HL-60 (cell line): ENCODE results near the gene BHMT.
"Not testable (repeated sequence)": the region's sequence is repeated elsewhere in the genome, so short reads cannot be mapped to it uniquely, and the experiment has no call there.

ENCODE experiments used
- DNase-seq, 2 experiments: peaks; one replicate each; pipeline ENCODE4 v3.0.0-alpha.2; 2010 to 2020; ENCODE audit warnings: low read depth in 1 of 2, low spot score in 1 of 2
- H3K27ac ChIP-seq: fragments of 250-450 bp; sonication (Bioruptor Pico); replicated peaks from 2 replicates; pipeline ENCODE4 v1.5.1; 2020; ENCODE audit warnings: mild to moderate bottlenecking, moderate library complexity
- H3K27me3 ChIP-seq: fragments of 250-450 bp; sonication (Bioruptor Pico); 2 replicates; pipeline ENCODE4 v1.5.1; 2021; ENCODE audit warnings: mild to moderate bottlenecking, moderate library complexity; ENCODE audit not compliant: insufficient read depth, poor library complexity, severe bottlenecking
- H3K4me3 ChIP-seq: replicated peaks from 2 replicates; pipeline ENCODE4 v1.5.1; 2011; ENCODE audit warnings: mild to moderate bottlenecking, control low read depth, low read length; ENCODE audit not compliant: insufficient read depth
- CTCF ChIP-seq: IDR thresholded peaks from one replicate; pipeline ENCODE4 v1.5.1; 2011; ENCODE audit warnings: low read length, control low read depth, inconsistent platforms; ENCODE audit not compliant: insufficient read depth
- GABPA ChIP-seq: IDR thresholded peaks from 2 replicates; pipeline ENCODE4 v1.6.1; 2012; ENCODE audit warnings: low read depth
- POLR2AphosphoS5 ChIP-seq: IDR thresholded peaks from 2 replicates; pipeline ENCODE4 v1.6.1; 2012; ENCODE audit warnings: low read depth
- SPI1 ChIP-seq: IDR thresholded peaks from 2 replicates; pipeline ENCODE4 v1.6.1; 2012; ENCODE audit warnings: low read depth, mild to moderate bottlenecking, borderline replicate concordance
- TF ChIP-seq, protein P1 (sequence below): IDR thresholded peaks from 2 replicates; pipeline ENCODE4 v1.6.1; 2012; ENCODE audit warnings: low read depth; ENCODE audit not compliant: insufficient replicate concordance

BHMT gene

DNA sequence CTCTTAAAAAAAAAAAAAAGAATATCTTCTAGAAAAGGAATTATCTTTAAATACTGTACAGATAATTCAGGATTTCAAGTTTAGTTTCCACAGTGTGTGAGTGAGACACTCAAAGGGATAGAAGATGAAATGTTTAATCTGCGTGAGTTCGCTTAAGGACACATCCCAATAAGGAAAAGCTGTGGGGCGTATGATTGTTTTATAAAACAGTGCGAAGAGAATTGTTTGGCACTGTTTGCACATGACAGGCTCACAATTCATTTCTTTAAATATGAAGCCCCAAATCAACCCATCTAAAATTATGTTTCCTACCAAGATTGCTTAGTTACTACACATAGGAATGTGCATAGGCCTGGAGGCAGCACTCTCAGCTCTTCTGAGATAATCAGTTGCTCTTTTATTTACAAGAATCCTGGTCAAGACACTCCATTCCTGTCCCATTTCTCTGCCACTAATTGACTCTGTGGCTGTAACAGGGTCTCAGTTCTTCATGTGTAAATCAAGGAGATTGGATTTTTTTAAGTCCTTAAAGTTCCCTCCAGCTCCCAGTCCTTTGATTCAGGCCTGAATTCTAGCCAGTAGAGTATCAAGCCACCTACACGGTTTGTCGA is 60.1 kb downstream of the BHMT start:
- H3K27ac ChIP-seq: no peak overlapping the region
- no peak overlapping the region for H3K4me3 ChIP-seq
- no peak for DNase-seq
- H3K27me3 ChIP-seq: no peaks in the 10 kb centered on the region
- TF ChIP-seq SPI1 (no peak), POLR2AphosphoS5 (no peak)

DNA sequence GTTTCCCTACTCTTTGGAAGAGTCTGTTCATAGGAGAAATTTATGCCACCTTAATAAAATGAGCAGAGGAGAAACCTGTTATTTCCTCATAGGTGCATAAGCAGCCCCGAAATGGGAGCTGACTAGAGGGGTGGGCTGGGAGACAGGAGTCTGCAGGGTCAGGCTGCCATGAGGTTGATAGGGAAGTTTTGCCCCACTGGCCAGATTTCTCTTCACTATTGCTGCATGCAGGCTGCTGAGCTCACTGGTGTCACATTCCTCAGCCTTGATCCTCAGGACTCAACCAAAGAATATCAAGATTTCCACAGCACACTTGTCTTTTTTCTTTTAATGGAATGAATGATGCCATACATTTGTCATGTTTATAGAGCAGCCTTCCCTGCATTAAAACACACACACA is 60.7 kb downstream of the BHMT start:
- no peak overlapping the region for H3K27ac ChIP-seq
- no peak overlapping the region for H3K4me3 ChIP-seq
- no peak for DNase-seq
- TF ChIP-seq GABPA (no peak), POLR2AphosphoS5 (no peak), CTCF (no peak), SPI1 (no peak)
- TF ChIP-seq, protein P1, sequence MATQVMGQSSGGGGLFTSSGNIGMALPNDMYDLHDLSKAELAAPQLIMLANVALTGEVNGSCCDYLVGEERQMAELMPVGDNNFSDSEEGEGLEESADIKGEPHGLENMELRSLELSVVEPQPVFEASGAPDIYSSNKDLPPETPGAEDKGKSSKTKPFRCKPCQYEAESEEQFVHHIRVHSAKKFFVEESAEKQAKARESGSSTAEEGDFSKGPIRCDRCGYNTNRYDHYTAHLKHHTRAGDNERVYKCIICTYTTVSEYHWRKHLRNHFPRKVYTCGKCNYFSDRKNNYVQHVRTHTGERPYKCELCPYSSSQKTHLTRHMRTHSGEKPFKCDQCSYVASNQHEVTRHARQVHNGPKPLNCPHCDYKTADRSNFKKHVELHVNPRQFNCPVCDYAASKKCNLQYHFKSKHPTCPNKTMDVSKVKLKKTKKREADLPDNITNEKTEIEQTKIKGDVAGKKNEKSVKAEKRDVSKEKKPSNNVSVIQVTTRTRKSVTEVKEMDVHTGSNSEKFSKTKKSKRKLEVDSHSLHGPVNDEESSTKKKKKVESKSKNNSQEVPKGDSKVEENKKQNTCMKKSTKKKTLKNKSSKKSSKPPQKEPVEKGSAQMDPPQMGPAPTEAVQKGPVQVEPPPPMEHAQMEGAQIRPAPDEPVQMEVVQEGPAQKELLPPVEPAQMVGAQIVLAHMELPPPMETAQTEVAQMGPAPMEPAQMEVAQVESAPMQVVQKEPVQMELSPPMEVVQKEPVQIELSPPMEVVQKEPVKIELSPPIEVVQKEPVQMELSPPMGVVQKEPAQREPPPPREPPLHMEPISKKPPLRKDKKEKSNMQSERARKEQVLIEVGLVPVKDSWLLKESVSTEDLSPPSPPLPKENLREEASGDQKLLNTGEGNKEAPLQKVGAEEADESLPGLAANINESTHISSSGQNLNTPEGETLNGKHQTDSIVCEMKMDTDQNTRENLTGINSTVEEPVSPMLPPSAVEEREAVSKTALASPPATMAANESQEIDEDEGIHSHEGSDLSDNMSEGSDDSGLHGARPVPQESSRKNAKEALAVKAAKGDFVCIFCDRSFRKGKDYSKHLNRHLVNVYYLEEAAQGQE: no peak
- H3K27me3 ChIP-seq: no peaks in the 10 kb centered on the region

GRCh38 chr5:79173626-79174025 is 62.0 kb downstream of the BHMT start:
- TF ChIP-seq POLR2AphosphoS5: no peak
- TF ChIP-seq GABPA: no peak
- no peak for TF ChIP-seq CTCF
- no peak for TF ChIP-seq SPI1
- TF ChIP-seq, protein P1: no peak
- DNase-seq: no peak
- Histone ChIP-seq H3K4me3 (no peak overlapping the region), H3K27ac (no peak overlapping the region), H3K27me3 (no peaks in the 10 kb centered on the region)

DNA sequence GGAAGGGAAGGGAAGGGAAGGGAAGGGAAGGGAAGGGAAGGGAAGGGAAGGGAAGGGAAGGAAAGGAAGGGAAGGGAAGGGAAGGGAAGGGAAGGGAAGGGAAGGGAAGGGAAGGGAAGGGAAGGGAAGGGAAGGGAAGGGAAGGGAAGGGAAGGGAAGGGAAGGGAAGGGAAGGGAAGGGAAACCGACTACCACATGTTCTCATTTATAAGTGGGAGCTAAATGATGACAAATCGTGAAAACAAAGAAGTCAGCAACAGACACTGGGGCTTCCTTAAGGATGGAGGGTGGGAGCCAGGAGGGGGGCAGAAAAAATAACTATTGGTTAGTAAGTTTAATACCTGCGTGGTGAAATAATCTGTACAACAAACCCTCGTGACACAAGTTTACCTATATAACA is 68.8 kb downstream of the BHMT start:
- H3K27me3 ChIP-seq, DNase-seq, H3K27ac ChIP-seq, H3K4me3 ChIP-seq: not testable (repeated sequence)

DNA sequence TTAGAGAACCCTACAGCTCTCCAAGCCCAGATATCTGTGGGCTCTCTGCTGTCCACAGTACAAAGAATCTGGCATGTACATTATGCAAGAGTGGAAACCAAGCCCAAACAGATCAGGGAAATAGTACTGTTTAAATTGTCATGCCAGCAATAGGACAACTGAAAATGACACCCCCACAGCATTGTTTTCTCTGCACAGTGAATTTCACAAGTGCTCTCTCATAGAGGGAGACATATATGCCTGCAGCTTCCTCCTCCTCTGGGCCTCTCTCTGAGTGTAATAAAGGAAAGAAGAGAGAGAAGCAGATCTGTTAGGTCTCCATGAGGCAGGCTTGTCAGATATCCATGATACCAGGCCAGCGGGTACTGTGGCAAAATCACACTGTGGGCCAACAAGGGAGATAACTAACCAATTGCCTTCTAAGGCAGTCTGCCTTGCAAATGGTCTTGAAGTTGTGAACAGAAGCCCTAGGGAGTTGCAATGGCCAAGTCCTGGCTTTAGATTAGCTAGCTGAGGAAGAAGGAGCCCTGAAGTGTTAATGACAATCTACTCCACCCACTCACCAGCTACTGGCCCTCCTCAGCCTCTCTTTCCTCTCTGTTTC is 69.9 kb downstream of the BHMT start:
- DNase-seq: no peak
- TF ChIP-seq CTCF: no peak
- TF ChIP-seq POLR2AphosphoS5: no peak
- TF ChIP-seq, protein P1: no peak
- no peak for TF ChIP-seq SPI1
- TF ChIP-seq GABPA: no peak
- H3K4me3 ChIP-seq: no peak overlapping the region
- H3K27me3 ChIP-seq: no peaks in the 10 kb centered on the region
- H3K27ac ChIP-seq: no peak overlapping the region
